Memory B cell (primary cell): Measurements from ENCODE around the gene C1orf21.

ENCODE experiments used
- ATAC-seq: fragments of 150-1000 bp; cut with Tn5 transposase; 2 replicates; pipeline ENCODE4 v1.10.0; 2021; ENCODE audit warnings: low read depth, mild to moderate bottlenecking, moderate library complexity
- DNase-seq, 2 donors: peaks; one replicate each; pipeline ENCODE4 v3.0.0; 2022; ENCODE audit warnings: low spot score in 2 of 2
- H3K27ac Mint-ChIP-seq: one replicate; pipeline ENCODE4 v1.8.0; 2022; ENCODE audit warnings: mild to moderate bottlenecking, moderate library complexity, mixed read lengths
- H3K27me3 Mint-ChIP-seq: one replicate; pipeline ENCODE4 v1.8.0; 2022; ENCODE audit warnings: mixed read lengths
- H3K36me3 Mint-ChIP-seq: one replicate; pipeline ENCODE4 v1.8.0; 2022; ENCODE audit warnings: mild to moderate bottlenecking, mixed read lengths
- H3K4me1 Mint-ChIP-seq: one replicate; pipeline ENCODE4 v1.8.0; 2022; ENCODE audit warnings: mixed read lengths
- H3K4me3 Mint-ChIP-seq: one replicate; pipeline ENCODE4 v1.8.0; 2022; ENCODE audit warnings: mild to moderate bottlenecking, moderate library complexity, mixed read lengths
- H3K9me3 Mint-ChIP-seq: one replicate; pipeline ENCODE4 v1.8.0; 2022; ENCODE audit warnings: mixed read lengths

C1orf21 gene

DNA sequence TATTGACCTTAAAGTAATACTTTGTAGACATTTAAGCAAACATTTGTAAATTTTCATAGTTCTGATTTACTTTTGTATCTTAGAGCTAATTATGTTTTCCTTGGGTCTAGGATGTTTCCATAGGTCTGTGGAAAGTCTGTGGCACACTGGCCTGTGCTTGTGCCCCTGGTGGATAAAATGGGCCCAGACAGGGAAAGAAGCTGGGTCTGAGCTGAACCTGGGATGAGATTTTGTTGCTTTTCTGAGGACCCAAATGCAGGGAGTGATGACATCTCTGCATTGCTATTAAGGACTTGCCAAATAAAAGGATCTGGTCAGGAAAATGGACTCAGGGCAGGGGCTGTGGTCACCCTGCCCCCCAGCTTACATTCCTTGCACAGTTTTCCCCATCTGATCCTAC lies 41.8 kb downstream of the C1orf21 start:
- Mint-ChIP-seq H3K36me3 (no peaks in the 10 kb centered on the region), H3K4me1 (no peaks in the 10 kb centered on the region), H3K27me3 (peaks cover 2% of the 10 kb centered on the region), H3K27ac (no peak overlapping the region), H3K4me3 (no peak overlapping the region), H3K9me3 (peaks cover 1% of the 10 kb centered on the region)
- no peak for ATAC-seq
- no peak for DNase-seq

DNA sequence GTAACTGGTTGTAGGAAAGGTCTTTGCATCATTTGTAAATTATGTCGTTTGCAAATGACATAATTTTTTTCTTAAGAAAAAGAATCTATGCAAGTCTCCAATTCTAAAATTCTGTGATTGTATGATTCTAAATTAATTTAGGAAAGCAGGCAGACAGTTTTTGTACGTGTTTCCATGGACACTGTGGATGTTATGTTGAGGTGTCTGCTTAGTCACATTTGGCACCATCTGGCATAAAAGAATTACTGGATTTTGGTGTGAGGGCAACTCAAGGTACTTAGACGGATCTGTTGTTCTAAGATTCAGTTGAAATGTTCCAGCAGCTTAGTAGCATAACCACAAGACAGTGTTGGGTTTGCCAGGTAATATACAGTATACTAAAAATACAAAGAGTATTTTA lies 42.5 kb downstream of the C1orf21 start:
- Mint-ChIP-seq H3K9me3 (no peaks in the 10 kb centered on the region), H3K27ac (no peak overlapping the region), H3K4me1 (no peaks in the 10 kb centered on the region), H3K27me3 (no peaks in the 10 kb centered on the region), H3K36me3 (no peaks in the 10 kb centered on the region), H3K4me3 (no peak overlapping the region)
- ATAC-seq (no peak), DNase-seq (no peak)

DNA sequence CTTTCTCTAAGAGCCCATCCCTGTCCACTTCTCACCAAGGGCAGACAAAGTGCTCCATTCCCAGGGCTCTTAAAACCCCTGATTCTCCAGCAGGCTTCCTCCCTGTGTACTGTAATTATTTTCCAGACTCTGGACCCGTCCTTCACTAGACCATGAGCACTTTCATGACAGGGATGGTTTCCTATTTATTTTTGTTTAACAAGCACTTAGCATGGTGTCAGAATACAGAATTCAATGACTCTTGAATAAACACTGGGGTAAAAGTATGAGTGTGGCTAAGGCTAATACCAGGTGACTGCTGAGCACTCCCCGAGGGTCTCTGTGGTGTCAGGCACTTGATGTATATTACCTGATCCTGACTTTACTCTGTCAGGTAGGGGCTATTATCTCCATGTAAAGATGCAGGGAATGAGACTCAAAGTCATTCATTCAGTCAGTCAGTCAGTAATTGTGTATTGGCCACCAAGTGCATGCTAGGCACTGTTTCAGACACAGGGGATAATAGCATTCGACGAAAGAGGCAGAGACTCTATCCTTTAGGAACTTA lies 47.2 kb downstream of the C1orf21 start:
- Mint-ChIP-seq H3K27ac (no peak overlapping the region), H3K4me1 (no peaks in the 10 kb centered on the region), H3K36me3 (no peaks in the 10 kb centered on the region), H3K9me3 (no peaks in the 10 kb centered on the region), H3K4me3 (no peak overlapping the region), H3K27me3 (no peaks in the 10 kb centered on the region)
- no peak for ATAC-seq
- DNase-seq, result no peak

DNA sequence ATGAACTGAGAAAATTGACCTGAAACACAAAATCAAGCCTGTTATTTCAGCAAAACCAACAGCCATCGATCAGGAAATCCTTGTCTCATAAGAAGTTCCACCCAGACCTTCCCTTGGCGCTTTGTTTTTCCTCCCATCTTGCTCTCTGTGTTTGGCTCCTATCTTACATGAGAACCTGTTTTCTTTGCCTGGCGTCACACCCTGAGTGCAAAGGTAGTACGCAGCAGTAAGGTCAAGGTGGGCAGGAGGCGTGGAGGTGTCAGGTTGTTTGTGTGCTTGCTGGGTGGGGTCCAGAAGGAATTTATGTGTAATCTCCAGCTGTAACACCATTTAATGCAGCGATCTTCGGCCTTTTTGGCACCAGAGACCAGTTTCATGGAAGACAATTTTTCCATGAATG lies 50.5 kb downstream of the C1orf21 start:
- ATAC-seq, result no peak
- no peaks in the 10 kb centered on the region for H3K36me3 Mint-ChIP-seq

DNA sequence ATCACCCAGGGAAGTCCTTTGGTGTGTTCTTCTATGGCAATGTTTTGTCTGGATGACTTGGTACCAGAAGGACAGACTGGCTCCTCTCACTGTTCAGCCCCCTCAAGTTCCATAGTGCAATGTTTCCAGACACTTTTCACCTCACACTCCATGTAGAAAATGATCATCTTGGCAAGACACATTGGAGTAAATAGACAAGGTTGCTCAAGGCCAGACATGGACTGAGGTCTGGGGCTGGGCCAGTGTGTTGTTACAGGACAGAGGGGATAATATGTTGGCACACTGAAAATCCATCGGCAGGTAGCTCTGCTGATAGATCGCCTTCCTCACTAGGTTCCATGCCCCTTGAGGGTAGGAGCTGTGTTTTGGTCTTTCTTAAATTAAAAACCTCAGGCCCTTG lies 51.5 kb downstream of the C1orf21 start:
- Mint-ChIP-seq H3K4me1 (no peaks in the 10 kb centered on the region), H3K36me3 (no peaks in the 10 kb centered on the region), H3K27me3 (no peaks in the 10 kb centered on the region), H3K27ac (no peak overlapping the region), H3K4me3 (no peak overlapping the region), H3K9me3 (peaks cover 2% of the 10 kb centered on the region)
- DNase-seq, result no peak
- no peak for ATAC-seq

More for the DNA sequence above, 50.5 kb downstream of the C1orf21 start:
- no peak for DNase-seq
- no peak overlapping the region for H3K27ac Mint-ChIP-seq
- H3K27me3 Mint-ChIP-seq, result no peaks in the 10 kb centered on the region
- H3K9me3 Mint-ChIP-seq, result peaks cover 2% of the 10 kb centered on the region
- no peak overlapping the region for H3K4me3 Mint-ChIP-seq
- H3K4me1 Mint-ChIP-seq, result no peaks in the 10 kb centered on the region

DNA sequence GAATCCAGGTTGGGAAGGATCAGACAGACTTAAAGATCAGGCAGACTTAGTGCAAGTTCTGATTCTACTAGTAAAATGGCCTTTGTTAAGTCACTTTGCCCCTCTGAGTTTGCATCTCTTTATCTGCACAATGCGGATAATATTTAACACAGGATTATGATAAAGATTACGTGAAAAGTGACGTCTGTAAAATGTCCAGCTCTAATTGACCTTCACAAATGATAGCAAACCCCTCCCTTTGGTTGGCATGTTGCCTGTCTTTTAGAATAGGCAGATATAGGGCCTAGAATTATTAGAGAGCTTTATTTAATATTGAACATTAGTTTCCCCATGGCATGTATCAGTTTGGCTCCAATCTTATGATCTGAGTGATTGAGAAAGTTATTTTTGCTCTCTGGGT lies 55.4 kb downstream of the C1orf21 start:
- H3K36me3 Mint-ChIP-seq, result no peaks in the 10 kb centered on the region
- no peaks in the 10 kb centered on the region for H3K27me3 Mint-ChIP-seq
- DNase-seq (no peak), ATAC-seq (no peak)
- no peak overlapping the region for H3K27ac Mint-ChIP-seq
- H3K4me1 Mint-ChIP-seq, result no peaks in the 10 kb centered on the region
- no peak overlapping the region for H3K4me3 Mint-ChIP-seq
- peaks cover 2% of the 10 kb centered on the region for H3K9me3 Mint-ChIP-seq

DNA sequence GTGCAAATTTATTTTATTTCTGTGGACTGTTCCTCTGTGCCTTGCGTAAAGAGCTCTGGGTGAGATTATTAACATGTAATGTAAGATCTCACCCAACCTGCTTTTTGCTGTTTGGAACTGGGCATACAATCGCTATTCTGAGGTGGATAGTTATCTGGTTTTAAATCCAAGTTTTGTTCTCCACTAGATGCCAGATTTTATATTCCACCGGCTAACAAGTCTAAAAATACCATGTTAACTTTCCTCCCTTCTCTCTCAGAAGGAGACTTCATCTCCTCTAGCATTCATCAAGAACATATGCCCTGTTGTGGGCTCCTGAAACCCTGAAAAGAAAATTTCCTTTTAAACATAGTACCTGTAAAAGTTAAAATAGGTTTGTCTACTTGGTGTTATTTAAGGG lies 56.4 kb downstream of the C1orf21 start:
- Mint-ChIP-seq H3K27me3 (no peaks in the 10 kb centered on the region), H3K4me3 (no peak overlapping the region), H3K27ac (no peak overlapping the region), H3K4me1 (no peaks in the 10 kb centered on the region), H3K36me3 (no peaks in the 10 kb centered on the region), H3K9me3 (peaks cover 2% of the 10 kb centered on the region)
- no peak for DNase-seq
- ATAC-seq, result no peak

DNA sequence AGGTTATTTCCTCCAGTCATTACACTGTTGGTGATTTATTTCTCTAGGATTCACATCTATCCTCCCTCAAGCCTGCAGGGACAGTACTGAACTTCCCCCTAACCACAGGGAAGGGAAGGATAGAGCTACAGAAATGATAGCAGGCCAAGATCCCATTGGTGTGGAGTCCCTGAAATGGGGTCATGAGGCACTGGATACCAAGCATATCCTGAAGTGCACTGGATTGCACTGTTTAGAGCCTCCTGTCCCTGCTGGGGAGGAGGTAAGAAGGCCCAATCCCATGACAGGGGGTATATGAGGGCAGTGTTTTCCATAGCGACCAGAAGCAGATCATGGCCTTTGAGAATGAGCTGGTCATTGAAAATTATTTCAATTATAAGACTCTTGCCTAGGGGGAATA lies 56.8 kb downstream of the C1orf21 start:
- no peak overlapping the region for H3K27ac Mint-ChIP-seq
- H3K9me3 Mint-ChIP-seq, result peaks cover 2% of the 10 kb centered on the region
- no peaks in the 10 kb centered on the region for H3K27me3 Mint-ChIP-seq
- H3K4me3 Mint-ChIP-seq, result no peak overlapping the region
- H3K4me1 Mint-ChIP-seq, result no peaks in the 10 kb centered on the region
- ATAC-seq (no peak), DNase-seq (no peak)
- H3K36me3 Mint-ChIP-seq, result no peaks in the 10 kb centered on the region

DNA sequence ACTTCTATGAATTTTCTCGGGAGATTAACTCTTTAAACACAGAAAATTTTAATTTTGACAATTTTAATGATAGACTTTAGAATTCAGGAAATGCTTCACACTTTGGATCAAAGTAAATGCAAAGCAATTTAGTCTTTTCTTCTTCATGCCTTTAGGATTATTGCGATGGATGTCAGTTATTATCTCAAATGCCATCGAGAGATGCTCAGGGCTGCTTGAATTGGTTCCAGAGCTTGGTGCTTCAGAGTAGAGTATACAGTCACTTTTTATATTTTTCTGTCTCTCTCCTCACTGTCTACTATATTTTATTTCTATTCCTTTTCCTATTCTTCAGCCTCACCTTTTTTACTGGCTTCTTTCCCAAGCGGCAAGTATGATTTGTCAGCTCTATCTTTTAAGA lies 59.2 kb downstream of the C1orf21 start:
- no peak for ATAC-seq
- Mint-ChIP-seq H3K36me3 (no peaks in the 10 kb centered on the region), H3K4me1 (no peaks in the 10 kb centered on the region), H3K4me3 (no peak overlapping the region), H3K9me3 (no peaks in the 10 kb centered on the region), H3K27ac (no peak overlapping the region), H3K27me3 (peaks cover 3% of the 10 kb centered on the region)
- DNase-seq, result no peak

DNA sequence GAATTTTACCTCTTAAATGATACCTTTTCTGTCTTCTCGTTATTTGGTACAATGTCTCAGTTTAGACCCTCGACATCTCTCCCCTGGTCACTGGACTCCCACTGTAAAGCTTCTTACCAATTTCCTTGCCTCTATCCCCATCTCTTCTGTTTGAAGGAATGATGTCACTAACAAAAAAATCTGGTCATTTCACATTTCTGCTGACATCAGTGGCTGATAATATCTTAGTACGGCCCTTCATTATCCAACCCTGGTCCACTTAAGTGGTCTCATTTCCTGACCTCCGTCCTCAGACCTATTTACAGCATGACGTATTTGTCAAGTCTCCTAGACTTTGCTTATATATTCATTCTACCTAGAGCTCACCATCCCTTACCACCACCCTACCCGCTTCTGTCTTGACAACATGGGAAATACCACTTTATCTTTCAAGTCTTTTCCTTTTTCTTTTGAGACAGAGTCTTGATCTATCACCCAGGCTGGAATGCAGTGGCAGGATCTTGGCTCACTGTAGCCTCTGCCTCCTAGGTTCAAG lies 60.9 kb downstream of the C1orf21 start:
- H3K27me3 Mint-ChIP-seq, result peaks cover 3% of the 10 kb centered on the region
- no peaks in the 10 kb centered on the region for H3K4me1 Mint-ChIP-seq
- no peak for DNase-seq
- H3K36me3 Mint-ChIP-seq, result no peaks in the 10 kb centered on the region
- ATAC-seq, result no peak
- H3K9me3 Mint-ChIP-seq, result no peaks in the 10 kb centered on the region
- no peak overlapping the region for H3K4me3 Mint-ChIP-seq
- no peak overlapping the region for H3K27ac Mint-ChIP-seq

DNA sequence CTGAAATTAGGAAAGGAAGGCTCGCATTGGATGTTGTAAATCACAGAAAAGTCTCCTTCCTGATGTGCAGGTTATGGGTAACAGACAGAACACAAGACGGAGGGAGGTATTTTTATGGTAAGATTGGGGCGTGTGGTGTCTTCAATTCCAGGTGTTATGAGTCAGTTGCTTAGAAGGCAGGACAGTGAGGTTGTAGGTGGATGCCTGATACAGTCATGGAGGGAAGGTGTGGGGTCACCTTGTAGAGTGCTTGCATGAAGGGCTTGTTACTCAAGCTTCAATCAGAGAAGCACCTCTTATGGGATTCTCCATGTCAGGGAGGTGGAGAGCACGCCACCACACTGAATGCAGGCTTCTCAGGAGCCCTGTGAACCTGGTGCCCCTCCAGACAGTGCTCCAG lies 63.1 kb downstream of the C1orf21 start:
- H3K9me3 Mint-ChIP-seq, result no peaks in the 10 kb centered on the region
- DNase-seq (no peak), ATAC-seq (no peak)
- no peaks in the 10 kb centered on the region for H3K36me3 Mint-ChIP-seq
- H3K27ac Mint-ChIP-seq, result no peak overlapping the region
- H3K4me1 Mint-ChIP-seq, result no peaks in the 10 kb centered on the region
- no peak overlapping the region for H3K4me3 Mint-ChIP-seq
- H3K27me3 Mint-ChIP-seq, result peaks cover 5% of the 10 kb centered on the region

DNA sequence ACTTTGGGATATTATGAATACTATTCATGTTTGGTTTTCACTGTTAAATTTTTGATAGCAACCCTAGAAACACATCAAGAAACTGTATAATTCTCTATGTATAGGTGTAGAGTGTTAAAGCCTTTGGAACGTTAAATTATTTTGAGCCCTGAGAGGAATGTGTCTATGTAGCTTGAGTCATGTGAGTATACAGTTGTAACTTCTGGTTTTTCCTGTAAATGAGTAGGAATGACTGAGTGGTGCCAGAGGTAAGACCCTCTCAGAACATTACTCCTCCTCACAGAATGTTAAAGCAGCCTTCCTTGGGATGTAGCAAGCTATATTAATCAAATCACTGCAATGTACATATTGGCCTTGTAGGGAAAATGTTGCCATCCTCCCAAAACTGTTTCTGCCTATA lies 69.0 kb downstream of the C1orf21 start:
- no peak overlapping the region for H3K27ac Mint-ChIP-seq
- DNase-seq, result no peak
- H3K36me3 Mint-ChIP-seq, result no peaks in the 10 kb centered on the region
- no peak for ATAC-seq
- no peak overlapping the region for H3K4me3 Mint-ChIP-seq
- no peaks in the 10 kb centered on the region for H3K9me3 Mint-ChIP-seq
- H3K27me3 Mint-ChIP-seq, result peaks cover 5% of the 10 kb centered on the region
- no peaks in the 10 kb centered on the region for H3K4me1 Mint-ChIP-seq

DNA sequence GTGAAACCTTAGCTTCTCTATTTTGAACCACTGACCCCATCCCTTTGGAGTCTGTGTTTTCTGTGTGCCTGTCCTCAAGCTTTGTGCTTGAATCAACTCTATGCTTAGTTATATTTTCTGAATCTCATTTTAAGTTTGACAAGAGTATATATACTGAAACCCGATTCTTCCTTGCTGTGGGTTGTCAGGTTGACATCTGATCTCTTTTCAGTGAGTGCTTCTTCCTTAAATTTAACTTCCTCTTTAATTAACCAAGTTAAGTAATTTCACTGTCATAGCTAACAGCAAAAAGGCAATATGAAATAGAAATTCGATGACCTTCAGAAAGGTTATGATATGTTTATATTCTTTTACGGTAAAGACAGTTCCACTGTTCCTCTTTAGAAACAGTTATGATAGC lies 69.4 kb downstream of the C1orf21 start:
- Mint-ChIP-seq H3K4me3 (no peak overlapping the region), H3K27ac (no peak overlapping the region)
- ATAC-seq, result no peak

DNA sequence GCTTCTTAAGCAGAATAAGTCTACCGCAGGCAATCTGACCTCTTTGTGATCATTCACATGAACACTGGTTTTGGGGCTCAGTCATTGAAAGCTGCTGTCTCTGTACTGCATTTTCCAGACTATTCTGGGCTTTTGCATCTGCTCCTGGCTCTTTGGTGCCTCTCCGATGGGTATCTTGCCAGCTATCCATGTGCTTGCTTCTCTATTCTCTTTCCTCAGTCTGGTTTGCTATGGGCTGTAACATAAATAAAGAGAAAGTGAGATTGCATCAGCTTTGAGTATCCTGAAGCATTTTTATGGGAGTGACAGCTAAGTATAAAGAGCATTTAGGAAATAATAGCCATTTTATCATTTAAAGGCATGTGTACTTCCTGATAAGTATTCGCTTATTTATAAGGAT lies 70.7 kb downstream of the C1orf21 start:
- Mint-ChIP-seq H3K36me3 (no peaks in the 10 kb centered on the region), H3K4me3 (no peak overlapping the region), H3K4me1 (no peaks in the 10 kb centered on the region), H3K9me3 (no peaks in the 10 kb centered on the region), H3K27me3 (peaks cover 5% of the 10 kb centered on the region), H3K27ac (no peak overlapping the region)
- ATAC-seq (no peak), DNase-seq (no peak)

More for the DNA sequence above, 69.4 kb downstream of the C1orf21 start:
- H3K27me3 Mint-ChIP-seq, result peaks cover 5% of the 10 kb centered on the region
- H3K36me3 Mint-ChIP-seq, result no peaks in the 10 kb centered on the region
- H3K9me3 Mint-ChIP-seq, result no peaks in the 10 kb centered on the region
- H3K4me1 Mint-ChIP-seq, result no peaks in the 10 kb centered on the region
- DNase-seq, result no peak

DNA sequence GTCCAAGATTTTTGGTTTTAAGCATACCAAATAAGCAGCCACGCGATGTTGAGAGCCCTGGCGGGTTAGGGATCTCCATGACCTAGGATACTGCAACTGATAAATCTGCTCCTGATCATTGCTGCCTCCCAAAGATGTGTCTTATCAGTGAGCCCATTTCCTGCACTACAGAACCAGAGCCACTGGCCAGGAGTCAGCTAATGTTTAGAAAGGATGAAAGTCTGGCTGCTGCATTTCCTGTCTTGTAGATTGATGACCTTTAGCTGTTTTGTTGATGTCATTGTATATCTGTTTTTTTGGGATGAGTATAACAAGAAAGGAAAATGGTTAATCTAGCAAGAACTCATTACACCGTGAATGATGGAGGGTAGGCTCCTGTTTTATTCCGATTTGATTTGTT lies 74.5 kb downstream of the C1orf21 start:
- H3K27ac Mint-ChIP-seq, result no peak overlapping the region
- peaks cover 2% of the 10 kb centered on the region for H3K27me3 Mint-ChIP-seq
- H3K36me3 Mint-ChIP-seq, result no peaks in the 10 kb centered on the region
- ATAC-seq (no peak), DNase-seq (no peak)
- H3K4me3 Mint-ChIP-seq, result no peak overlapping the region
- no peaks in the 10 kb centered on the region for H3K4me1 Mint-ChIP-seq
- H3K9me3 Mint-ChIP-seq, result no peaks in the 10 kb centered on the region
